NOMO-1 (cell line): Measurements from ENCODE around the gene FLNB.
A peak's percentile ranks its signal among the peaks of the same experiment; 100 is the strongest.

Source experiments
- DNase-seq, 2 experiments: peaks; one replicate each; lab custom pipeline; 2025; ENCODE audit not compliant: unreplicated experiment in 2 of 2; lab: John Stamatoyannopoulos, UW

The FLNB gene, protein sequence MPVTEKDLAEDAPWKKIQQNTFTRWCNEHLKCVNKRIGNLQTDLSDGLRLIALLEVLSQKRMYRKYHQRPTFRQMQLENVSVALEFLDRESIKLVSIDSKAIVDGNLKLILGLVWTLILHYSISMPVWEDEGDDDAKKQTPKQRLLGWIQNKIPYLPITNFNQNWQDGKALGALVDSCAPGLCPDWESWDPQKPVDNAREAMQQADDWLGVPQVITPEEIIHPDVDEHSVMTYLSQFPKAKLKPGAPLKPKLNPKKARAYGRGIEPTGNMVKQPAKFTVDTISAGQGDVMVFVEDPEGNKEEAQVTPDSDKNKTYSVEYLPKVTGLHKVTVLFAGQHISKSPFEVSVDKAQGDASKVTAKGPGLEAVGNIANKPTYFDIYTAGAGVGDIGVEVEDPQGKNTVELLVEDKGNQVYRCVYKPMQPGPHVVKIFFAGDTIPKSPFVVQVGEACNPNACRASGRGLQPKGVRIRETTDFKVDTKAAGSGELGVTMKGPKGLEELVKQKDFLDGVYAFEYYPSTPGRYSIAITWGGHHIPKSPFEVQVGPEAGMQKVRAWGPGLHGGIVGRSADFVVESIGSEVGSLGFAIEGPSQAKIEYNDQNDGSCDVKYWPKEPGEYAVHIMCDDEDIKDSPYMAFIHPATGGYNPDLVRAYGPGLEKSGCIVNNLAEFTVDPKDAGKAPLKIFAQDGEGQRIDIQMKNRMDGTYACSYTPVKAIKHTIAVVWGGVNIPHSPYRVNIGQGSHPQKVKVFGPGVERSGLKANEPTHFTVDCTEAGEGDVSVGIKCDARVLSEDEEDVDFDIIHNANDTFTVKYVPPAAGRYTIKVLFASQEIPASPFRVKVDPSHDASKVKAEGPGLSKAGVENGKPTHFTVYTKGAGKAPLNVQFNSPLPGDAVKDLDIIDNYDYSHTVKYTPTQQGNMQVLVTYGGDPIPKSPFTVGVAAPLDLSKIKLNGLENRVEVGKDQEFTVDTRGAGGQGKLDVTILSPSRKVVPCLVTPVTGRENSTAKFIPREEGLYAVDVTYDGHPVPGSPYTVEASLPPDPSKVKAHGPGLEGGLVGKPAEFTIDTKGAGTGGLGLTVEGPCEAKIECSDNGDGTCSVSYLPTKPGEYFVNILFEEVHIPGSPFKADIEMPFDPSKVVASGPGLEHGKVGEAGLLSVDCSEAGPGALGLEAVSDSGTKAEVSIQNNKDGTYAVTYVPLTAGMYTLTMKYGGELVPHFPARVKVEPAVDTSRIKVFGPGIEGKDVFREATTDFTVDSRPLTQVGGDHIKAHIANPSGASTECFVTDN (N-terminal part only)

GRCh38 chr3:58008141-58009025, at the start of gene FLNB:
TSS of gene FLNB (plus strand) at chr3:58008422. CDS start at chr3:58008565, 143 bp downstream.
- peak; percentile 53 to 76 for DNase-seq

GRCh38 chr3:57958642-57959422, 49.4 kb upstream of the FLNB start:
- peak in 1 of 2 experiments; percentile 10 for DNase-seq

DNA sequence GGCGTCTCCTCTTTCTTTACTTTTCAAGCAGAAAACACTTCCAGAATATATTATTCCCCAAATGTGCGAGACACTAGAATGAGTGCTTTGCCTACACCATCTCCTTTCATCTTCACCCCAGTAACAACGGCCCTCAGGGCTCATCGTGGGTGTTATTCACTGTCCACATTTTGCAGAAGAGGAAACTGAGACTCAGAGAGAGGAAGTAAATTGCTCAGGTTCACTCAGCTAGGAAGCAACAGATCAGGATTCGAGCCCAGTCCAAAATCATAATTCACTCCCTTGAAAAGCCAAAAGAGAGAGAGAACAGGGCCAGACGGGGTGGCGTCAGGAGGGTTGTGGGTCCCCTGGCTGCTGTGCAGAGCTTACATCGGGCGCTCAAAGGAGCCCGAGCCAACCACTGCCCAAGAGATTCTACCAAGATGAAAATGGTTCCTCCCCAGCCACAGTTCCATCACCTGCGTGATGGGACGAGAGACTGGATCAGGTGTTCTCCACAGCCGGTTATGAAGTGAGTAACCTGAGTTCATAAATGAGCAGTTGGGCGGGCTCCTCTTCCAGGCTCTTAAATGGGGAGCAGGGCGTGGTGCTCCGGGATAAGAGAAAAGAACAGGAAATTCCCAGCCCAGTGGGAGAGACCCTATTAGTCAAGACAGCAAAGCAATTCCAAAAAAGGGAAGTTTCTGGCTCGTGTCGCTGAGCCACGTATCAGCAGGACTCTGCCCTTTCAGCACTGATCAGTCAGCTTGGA, 48.6 kb upstream of the FLNB start:
- peak; percentile 12 to 34 for DNase-seq

DNA sequence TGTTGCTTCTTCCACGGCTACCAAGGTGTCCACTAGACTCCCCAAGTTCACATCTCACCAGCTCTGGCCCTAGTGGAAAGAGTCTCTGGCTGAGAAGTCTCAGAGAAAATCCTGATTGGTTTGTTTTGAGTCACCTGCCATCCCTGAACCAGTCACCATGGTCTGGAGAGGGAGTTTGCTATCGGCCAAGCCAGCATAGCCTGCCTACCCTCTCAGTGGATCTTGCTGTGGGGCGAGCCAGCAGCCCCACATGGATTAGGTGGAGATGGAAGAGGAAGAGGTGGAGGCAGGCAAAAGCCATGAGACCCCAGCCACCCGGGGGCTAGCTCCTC, 48.1 kb upstream of the FLNB start:
- no peak for DNase-seq

DNA sequence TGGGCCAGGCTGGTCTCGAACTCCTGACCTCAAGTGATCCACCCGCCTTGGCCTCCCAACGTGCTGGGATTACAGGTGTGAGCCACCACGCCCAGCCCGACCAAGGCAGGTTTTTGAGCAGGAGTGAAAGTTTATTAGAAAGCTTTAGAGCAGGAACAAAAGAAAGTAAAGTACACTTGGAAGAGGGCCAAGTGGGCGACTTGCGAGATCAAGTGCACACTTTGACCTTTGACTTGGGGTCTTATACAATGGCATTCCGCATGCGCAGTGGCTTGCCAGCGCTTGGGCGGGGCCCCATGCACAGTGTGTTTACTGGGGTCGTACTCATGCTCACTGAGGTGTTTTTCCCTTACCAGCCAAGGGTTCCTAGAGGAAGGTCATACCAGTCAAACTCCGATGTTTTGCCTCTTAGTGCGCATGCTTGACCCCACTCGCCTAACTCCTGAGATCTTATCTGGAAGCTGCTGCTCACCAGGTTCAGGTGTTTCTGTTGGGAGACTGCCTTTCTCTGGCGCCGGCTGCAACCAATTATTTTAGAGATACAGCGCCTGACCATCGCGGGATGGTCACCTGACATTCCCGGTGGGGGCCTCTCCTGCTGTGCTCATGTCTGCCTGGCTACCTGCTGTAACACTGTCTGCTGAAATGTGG, 46.9 kb upstream of the FLNB start:
- DNase-seq = no peak

DNA sequence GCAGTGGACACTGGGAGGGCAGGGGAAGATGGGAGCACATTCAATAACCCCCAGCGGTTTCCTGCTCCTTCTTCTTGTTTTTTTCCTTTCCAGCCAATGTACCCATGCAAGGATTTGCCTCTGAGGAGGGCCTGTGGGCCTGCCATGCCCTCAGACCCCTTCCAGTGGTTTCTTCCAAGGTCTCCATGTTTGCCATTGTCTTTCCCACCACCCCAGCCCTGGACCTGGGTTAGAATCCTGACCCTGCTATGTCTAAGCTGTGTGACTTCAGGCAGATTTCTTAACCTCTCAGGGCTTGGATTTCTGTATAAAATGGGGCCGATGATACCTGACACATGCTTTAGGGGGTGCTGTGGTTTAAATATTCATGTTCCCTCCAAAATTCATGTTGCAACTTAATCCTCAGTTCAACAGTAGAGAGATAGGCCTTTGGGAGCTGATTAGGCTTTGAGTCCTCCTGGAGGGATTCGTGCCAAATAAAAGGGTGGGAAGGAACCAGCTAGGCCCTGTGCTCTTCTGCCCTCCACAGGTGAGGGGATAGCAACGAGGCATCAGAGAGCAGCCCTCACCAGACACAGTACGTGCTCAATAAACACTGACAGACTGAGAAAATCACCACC, 46.3 kb upstream of the FLNB start:
- peak; percentile 60 to 74 for DNase-seq

DNA sequence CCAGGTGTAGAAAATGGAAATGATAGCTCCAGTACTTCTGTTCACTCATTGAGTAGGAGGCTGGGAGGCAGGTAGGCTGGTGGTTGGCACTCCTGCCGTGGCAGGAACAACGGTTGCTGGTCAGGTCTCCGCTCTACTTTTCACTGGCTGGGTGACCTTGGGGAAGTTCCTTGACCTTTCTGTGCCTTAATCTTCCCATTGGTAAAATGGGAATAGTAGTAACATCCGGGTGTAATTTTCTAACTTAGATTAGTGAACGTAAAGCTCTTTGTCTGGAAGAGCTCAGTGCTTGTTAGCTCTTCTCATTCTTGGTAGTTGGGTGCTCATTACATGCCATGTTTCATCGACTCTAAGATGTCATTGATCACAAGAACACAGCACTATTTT, 45.8 kb upstream of the FLNB start:
- DNase-seq = no peak

DNA sequence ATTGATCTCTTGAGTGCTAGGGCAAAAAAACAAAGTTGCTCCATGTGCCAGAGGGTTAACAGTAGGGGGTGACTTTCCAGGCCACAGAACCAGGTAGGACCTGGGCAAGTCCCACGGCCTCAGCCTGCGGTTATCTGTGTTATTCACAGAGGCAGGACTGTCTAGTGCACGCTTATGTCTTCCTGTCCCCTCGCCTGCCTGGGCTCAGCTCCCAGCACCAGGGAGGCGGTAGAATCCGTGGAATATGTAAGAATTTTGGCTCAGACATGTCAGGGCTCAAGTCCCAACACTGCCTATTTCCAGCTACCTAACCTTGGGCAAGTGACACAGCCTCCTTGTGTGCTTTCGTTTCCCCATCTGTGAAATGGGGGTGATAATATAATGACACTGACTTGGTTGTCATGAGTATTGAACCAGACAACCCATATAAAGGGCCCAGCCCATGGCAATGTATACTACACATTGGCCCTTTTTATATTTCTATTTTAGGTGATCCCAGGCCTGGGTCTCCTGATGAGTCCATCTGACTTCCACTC, 44.3 kb upstream of the FLNB start:
- DNase-seq = no peak

DNA sequence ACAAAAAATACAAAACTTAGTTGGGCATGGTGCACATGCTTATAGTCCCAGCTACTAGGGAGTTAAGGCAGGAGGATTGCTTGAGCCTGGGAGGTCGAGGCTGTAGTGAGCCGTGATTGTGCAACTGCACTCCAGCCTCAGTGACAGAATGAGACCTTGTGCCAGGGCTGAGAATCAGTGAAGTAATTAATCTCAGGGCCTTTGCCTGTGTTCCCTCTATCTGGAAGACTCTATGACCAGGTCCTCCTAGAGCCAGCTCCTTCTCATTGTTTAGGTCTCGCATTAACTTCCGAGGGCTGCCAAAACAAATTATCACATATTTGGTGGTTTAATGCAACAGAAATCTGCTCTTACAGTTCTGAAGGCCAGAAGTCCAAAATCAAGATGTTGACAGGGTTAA, 41.4 kb upstream of the FLNB start:
- no peak for DNase-seq

GRCh38 chr3:57967590-57967989, 40.6 kb upstream of the FLNB start:
- DNase-seq = no peak

- DNase-seq = no peak
These were observed 39.7 kb upstream of the FLNB start for GRCh38 chr3:57968501-57968900.

DNA sequence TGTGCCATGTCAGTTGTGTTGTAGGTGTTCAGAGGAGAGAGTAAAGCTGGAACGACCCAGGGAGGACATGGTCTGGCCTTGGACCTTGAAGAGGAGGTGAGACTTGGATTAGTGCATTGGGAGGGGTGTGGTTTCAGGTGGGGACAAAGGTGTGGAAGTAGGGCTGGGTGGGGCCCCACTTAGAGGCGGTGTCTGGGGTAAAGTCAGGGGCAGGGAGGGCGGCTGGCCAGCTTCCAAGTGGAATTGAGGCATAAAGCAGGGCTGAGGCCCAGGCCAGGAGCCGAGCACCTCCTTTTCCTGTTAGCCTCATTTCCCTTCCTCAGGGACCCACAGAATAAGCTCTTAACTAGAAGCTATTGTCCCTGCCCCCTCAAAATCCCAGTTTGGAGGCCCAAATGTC, 36.2 kb upstream of the FLNB start:
- DNase-seq = no peak

DNA sequence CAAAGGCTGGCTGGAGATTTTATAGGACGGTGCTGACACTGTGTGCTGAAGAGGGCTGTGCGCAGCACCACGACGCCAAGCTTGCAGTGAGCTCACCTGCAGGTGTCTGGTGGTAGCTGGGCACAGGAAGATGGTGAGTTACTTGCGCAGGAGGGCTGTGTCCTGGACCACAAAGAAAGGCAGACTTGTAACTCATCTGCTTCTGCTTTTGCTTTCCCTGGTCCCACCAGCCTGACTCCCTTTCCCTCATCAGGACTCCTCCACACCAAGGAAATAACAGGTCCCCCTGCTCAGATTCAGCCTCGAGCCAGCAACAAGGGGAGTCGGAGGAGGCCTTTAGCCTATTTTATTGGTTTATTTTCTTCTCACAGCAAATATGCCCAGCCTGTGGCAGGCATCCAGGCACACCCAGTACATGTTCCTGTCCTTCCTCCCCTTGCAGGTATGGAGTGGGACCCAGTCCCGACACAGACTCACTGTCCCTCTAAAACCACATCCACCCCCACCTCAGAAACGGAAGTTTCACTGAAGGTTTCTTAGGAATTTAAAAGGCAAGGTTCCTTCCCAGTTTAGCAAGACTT, 35.6 kb upstream of the FLNB start:
- peak in 1 of 2 experiments; percentile 6 for DNase-seq

GRCh38 chr3:57973715-57974477, 34.3 kb upstream of the FLNB start:
- DNase-seq = no peak

GRCh38 chr3:57974796-57975388, 33.3 kb upstream of the FLNB start:
- peak in 1 of 2 experiments; percentile 7 for DNase-seq

GRCh38 chr3:57977818-57978235, 30.4 kb upstream of the FLNB start:
- DNase-seq = no peak
